NCI-H526 treated with DMSO at 0.1 percent for 48 hours (cell line): Measurements from ENCODE around the gene LCLAT1.

ENCODE experiments used
- DNase-seq: peaks from one replicate; lab custom pipeline; 2025; lab: John Stamatoyannopoulos, UW

LCLAT1 gene

GRCh38 chr2:30645081-30645744, 198.2 kb downstream of the LCLAT1 start:
- DNase-seq: no peak

- no peak for DNase-seq
Measured at GRCh38 chr2:30645745-30646119, 198.7 kb downstream of the LCLAT1 start.

- no peak for DNase-seq
Measured at GRCh38 chr2:30647752-30648457, 200.9 kb downstream of the LCLAT1 start.

GRCh38 chr2:30649278-30649677, 202.2 kb downstream of the LCLAT1 start:
- DNase-seq: no peak

- no peak for DNase-seq
Measured at GRCh38 chr2:30649828-30650227, 202.8 kb downstream of the LCLAT1 start.

GRCh38 chr2:30652271-30652915, 205.3 kb downstream of the LCLAT1 start:
- DNase-seq: no peak

- no peak for DNase-seq
Measured at GRCh38 chr2:30653847-30654246, 206.8 kb downstream of the LCLAT1 start.

GRCh38 chr2:30654404-30654803, 207.4 kb downstream of the LCLAT1 start:
- DNase-seq: no peak

- no peak for DNase-seq
Measured at GRCh38 chr2:30655211-30655610, 208.2 kb downstream of the LCLAT1 start.

- no peak for DNase-seq
Measured at GRCh38 chr2:30655660-30656059, 208.6 kb downstream of the LCLAT1 start.

GRCh38 chr2:30656079-30656478, 209.0 kb downstream of the LCLAT1 start:
- DNase-seq: no peak

- DNase-seq: no peak
Measured at GRCh38 chr2:30661173-30662107, 214.4 kb downstream of the LCLAT1 start.

GRCh38 chr2:30662268-30663131, 215.5 kb downstream of the LCLAT1 start:
- peak; percentile 28 for DNase-seq

GRCh38 chr2:30663321-30663720, 216.3 kb downstream of the LCLAT1 start:
- no peak for DNase-seq

GRCh38 chr2:30663806-30664205, 216.8 kb downstream of the LCLAT1 start:
- no peak for DNase-seq

GRCh38 chr2:30664761-30665358, 217.8 kb downstream of the LCLAT1 start:
- DNase-seq: no peak

- DNase-seq: no peak
Measured at GRCh38 chr2:30665761-30666265, 218.8 kb downstream of the LCLAT1 start.

- DNase-seq: no peak
Measured at GRCh38 chr2:30666266-30666874, 219.3 kb downstream of the LCLAT1 start.

GRCh38 chr2:30670453-30670852, 223.4 kb downstream of the LCLAT1 start:
- DNase-seq: no peak

- DNase-seq: no peak
Measured at GRCh38 chr2:30673127-30673526, 226.1 kb downstream of the LCLAT1 start.
